Measurements from ENCODE around the gene PDCD2.
"Not testable (repeated sequence)": the region's sequence is repeated elsewhere in the genome, so short reads cannot be mapped to it uniquely, and the experiment has no call there.

PDCD2 gene

GRCh38 chr6:170545405-170545804 lies 39.0 kb downstream of the PDCD2 start:
- DNase-seq, result no peak

- DNase-seq, result no peak
These were observed 42.3 kb downstream of the PDCD2 start for GRCh38 chr6:170542031-170542719.

- no peak for DNase-seq
These were observed 47.1 kb downstream of the PDCD2 start for GRCh38 chr6:170537329-170537728.

- DNase-seq, result no peak
These were observed 47.8 kb downstream of the PDCD2 start for GRCh38 chr6:170536671-170537070.

GRCh38 chr6:170535004-170535403 lies 49.4 kb downstream of the PDCD2 start:
- DNase-seq, result no peak

GRCh38 chr6:170533792-170534191 lies 50.6 kb downstream of the PDCD2 start:
- no peak for DNase-seq

- peak; percentile 2 for DNase-seq
These were observed 51.5 kb downstream of the PDCD2 start for GRCh38 chr6:170532867-170533488.

- DNase-seq, result peak; percentile 17
These were observed 54.5 kb downstream of the PDCD2 start for GRCh38 chr6:170529839-170530469.

- not testable (repeated sequence) for DNase-seq
These were observed 56.4 kb downstream of the PDCD2 start for GRCh38 chr6:170527995-170528394.

- DNase-seq, result no peak
These were observed 58.6 kb downstream of the PDCD2 start for GRCh38 chr6:170525795-170526194.
